Body of pancreas (tissue), 4 donors: ENCODE results near the gene PTPRM.

Experiments used
- CTCF ChIP-seq, 7 experiments: fragments of 450-650 bp in 4 of 7; fragments of 200-600 bp in 3 of 7; sonication (generic) in 3 of 7; IDR thresholded peaks; one replicate each; pipeline ENCODE4 v1.5.1; 2016 to 2019; ENCODE audit warnings: antibody characterized with exemption in 7 of 7
- POLR2A ChIP-seq, 3 donors: fragments of 450-650 bp; IDR thresholded peaks; one replicate each; pipeline ENCODE4 v1.6.1; 2016; ENCODE audit warnings: antibody characterized with exemption in 3 of 3, mild to moderate bottlenecking in 2 of 3

- TF ChIP-seq CTCF (IDR thresholded peaks at IDR 0.05) (no peak), POLR2A (IDR thresholded peaks at IDR 0.05) (no peak)
Measured at GRCh38 chr18:7666195-7666776, 99.2 kb downstream of the PTPRM start.
